Stimulated activated CD4-positive, alpha-beta T cell treated with anti-CD3 and anti-CD28 coated beads, Interleukin-2, amount 100 ng/mL, for 48 hours (primary cell): ENCODE results near the gene CLDN22.
"Not testable (repeated sequence)": the region's sequence is repeated elsewhere in the genome, so short reads cannot be mapped to it uniquely, and the experiment has no call there.

ENCODE experiments used
- DNase-seq, 2 donors: peaks; one replicate each; pipeline ENCODE4 v3.0.0-alpha.2; 2020

The CLDN22 gene

GRCh38 chr4:183347146-183347545, 27.1 kb upstream of the CLDN22 start:
- DNase-seq: no peak

DNA sequence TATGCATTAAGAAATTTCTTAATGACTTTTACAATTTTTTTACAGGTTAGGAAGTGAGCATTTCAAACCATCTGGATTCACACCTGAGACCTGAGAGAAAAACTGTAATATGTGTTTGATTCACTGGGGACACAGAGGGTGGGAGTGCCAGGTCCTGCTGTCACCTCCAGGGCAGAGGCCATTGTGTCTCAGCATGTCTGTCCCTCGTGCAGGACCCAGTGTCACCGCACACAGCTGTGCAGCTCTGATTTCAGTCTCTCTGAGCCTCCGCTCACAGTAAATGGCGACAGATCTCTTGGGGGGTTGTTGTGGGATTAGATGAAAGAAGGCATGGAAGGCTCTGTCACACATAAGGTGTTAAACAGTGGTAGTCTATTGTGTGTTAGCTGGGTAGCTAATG, 25.2 kb upstream of the CLDN22 start:
- DNase-seq: no peak

GRCh38 chr4:183344523-183345255, 24.6 kb upstream of the CLDN22 start:
- DNase-seq: no peak

DNA sequence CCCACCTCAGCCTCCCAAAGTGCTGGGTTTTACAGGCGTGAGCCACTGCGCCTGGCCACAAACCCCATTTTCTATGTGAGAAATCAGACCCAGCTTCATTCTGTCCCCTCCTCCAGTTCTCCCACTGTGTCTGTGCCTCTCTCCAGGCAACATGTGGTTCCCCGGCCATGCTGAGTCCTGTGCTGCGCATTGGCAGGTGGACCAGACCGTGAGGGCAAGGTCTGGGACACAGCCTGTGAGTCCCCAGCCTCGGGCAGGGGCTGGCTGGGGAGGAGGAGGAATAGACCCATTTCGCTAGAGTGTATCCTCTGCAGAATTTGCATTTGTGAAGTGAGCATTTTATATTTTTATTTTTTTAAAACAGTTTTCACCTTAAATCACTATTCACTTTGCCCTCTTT, 23.7 kb upstream of the CLDN22 start:
- no peak for DNase-seq

DNA sequence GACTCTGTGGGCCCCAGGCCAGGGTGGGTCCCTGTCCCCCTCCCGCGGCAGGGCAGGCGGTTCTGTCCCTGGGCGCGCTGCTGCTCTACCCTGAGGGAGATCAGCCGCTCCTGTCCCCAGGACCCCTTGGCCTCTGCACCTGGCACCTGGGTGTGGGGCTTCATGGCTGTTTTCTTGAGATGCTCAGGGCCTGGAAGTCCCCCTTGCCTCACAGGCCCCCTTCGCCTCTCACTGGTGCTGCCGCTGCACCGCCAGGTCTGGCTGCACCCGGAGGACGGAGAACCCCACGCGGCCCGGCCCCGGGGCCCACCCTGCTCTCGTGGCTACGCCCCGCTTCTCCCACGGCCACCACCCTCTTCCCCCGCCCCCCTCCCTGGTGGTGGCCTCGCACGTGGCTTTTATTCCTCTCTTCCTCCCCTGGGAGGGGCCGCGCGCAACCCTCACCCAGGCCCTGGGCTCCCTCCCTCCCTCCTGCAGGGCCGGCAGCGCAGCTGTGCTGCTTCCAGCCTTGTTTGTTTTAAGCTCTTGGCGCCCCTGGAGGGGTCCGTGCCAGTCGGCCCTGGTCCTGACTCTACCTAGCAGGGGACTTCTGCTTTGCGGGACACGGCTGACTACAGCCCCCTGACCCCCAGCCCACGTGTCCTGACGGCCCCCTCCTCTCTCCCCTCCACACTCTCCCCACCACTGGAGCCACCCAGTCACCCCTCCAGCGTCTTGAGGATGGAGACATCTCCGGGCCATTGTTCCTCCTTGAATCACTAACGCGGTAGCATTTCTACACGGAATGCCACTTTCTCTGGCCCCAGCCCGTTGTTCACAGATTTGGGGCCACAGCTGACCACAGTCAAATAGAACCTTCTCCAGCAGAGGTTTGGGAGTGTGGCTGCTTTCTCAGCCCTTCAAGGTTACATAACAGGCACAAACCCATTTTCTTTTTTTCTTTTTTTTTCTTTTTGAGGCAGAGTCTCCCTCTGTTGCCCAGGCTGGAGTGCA, 22.8 kb upstream of the CLDN22 start:
- DNase-seq: no peak

GRCh38 chr4:183337833-183338232, 17.8 kb upstream of the CLDN22 start:
- no peak for DNase-seq

DNA sequence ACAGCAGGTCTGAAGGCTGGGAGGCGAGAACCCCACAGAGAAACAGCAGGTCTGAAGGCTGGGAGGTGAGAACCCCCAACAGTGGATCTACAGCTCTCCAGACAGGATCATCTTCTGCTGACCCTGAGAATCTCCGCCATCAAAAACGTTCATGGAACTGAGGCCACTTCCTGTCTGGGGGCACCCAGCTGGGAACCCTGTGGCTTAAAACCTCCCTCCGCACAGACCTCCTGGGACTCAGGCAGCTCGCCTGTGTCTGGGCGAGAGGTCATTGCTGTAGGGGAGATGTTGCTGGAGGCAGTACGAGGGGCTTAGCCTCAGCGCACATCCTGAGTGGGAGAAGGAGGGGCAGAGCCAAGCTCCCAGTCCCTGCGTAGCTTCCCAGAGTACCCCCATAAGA, 17.3 kb upstream of the CLDN22 start:
- no peak for DNase-seq

GRCh38 chr4:183335369-183335940, 15.4 kb upstream of the CLDN22 start:
- DNase-seq: no peak

DNA sequence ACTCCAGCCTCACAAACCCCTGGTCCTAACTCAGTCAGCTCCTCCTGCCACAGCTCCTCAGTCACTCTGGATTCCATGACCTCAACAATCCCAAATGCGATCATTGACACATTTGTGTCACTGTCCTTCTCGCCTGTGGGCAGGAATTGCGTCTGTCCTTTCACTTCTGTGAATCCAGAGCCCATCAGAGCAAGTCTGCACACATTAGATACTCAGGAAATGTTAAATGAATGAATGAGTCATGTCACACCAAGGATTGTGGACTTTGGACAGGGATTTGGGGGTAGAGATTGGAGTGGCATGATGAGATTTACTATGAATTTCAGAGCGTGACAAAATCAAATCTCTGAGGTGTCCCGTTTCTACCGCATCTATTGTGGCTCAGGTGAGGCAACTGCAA, 13.9 kb upstream of the CLDN22 start:
- DNase-seq: no peak

- no peak for DNase-seq
Measured at GRCh38 chr4:183333202-183333601, 13.1 kb upstream of the CLDN22 start.

GRCh38 chr4:183332447-183332846, 12.4 kb upstream of the CLDN22 start:
- no peak for DNase-seq

DNA sequence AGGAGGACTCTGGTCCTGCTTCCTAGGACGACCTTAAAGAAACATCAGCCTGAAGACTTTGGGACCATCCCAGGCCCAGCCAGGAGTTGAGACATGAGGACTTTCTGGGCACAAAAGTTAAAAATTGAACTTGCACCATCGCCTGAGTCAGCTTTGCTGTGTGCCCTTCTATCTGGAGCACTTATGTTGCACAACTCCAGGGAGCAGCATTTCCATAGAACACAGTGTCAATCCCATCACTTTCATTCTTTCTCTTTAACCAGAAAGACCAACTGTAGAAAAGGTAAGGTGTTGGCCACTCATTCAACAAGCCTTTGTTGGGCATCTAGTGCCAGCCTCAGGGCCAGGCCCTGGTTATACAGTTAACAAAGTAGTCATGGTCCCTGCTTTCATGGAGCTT, 10.8 kb upstream of the CLDN22 start:
- DNase-seq: no peak

DNA sequence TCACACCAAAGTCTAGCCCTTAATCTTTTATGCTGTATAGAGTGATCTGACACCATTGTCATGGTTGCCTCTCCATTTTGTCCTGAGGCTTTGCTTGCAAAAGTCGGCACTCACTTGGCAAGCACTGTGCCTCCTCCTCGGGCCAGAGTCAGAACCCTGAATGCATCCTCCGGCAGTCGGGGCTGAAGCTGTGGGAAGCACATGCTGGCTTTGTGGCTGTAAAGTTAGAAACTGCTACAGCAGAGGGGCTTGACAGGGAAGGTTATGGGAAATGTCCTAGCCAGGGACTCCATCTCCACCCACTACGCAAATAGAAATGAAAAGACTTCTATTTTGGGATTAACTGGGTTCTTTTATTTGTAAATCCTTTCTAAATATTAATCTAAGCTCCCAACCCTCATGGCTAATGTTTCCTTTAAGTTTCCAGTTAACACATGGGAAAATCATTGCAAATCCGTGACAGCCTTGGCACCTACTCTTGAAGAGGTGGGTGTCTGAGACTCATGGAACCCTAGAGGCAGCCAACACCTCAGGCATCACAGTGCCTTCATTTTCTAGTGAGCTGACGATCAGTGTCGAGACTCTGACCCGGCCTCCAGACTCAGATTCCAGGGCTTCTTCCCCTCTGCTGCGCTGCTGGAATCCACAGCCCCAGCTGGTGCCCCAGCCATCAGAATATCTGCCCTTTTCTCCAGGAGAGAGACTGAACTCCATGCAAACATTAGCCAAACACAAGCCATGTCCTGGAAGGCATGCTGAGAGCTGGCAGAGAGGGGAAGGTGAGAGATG, 10.1 kb upstream of the CLDN22 start:
- no peak for DNase-seq

DNA sequence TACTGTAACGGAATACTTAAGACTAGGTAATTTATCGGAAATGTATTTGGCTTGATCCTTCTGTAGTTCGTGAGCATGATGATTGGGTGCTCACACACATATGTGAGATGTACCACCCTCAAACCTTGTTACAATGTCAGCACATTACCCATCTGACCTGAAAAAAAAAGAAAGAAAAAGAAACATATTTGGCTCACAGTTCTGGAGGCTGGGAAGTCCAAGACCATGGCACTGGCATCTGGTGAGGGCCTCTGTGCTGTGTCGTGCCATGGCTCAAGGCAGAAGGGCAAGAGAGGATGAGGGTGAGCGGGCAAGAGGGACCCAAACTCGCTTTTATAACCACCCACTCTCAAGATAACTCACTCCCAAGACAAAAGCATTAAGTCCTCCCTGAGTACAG, 9.2 kb upstream of the CLDN22 start:
- DNase-seq: no peak

DNA sequence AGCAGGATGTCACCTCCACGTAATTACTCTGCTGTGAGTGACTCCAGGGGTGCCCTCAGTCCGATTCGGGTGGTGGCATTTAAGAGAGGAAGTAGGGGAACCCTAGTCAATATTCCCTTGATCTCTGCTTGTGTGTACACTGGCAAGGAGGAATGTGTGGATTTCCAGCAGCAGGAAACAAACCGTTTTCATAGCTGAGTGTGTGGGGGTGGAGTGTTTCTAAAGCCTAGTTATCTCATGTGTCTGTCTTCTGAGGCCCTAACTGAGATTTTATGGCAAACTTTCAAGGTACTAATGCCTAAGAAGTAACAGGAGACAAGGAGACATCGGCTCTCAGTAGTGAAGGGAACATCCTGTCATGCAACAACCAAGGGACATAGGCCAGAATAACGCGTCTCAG, 8.8 kb upstream of the CLDN22 start:
- no peak for DNase-seq

GRCh38 chr4:183327827-183328226, 7.8 kb upstream of the CLDN22 start:
- DNase-seq: no peak

GRCh38 chr4:183326853-183327252, 6.8 kb upstream of the CLDN22 start:
- DNase-seq: no peak

- DNase-seq: not testable (repeated sequence)
Measured at GRCh38 chr4:183326387-183326786, 6.3 kb upstream of the CLDN22 start.

DNA sequence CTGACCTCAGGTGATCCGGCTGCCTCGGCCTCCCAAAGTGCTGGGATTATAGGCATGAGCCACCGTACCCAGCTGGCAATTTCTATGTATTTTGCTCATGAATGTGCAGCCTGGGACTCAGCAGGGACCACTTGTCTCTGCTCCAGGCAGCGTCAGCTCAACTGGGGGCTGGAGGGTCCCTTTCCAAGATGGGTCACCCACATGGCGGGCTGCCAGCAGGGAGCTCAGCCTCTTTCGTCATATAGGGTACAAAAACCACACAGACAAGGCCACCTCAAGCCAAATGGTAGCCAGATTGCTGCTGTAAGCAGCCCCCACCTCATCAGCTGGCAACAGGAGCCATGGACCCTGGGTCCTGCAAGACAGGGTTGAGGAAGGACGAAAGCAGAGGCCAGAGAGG, 4.5 kb upstream of the CLDN22 start:
- no peak for DNase-seq

- not testable (repeated sequence) for DNase-seq
Measured at GRCh38 chr4:183324056-183324455, 4.0 kb upstream of the CLDN22 start.

DNA sequence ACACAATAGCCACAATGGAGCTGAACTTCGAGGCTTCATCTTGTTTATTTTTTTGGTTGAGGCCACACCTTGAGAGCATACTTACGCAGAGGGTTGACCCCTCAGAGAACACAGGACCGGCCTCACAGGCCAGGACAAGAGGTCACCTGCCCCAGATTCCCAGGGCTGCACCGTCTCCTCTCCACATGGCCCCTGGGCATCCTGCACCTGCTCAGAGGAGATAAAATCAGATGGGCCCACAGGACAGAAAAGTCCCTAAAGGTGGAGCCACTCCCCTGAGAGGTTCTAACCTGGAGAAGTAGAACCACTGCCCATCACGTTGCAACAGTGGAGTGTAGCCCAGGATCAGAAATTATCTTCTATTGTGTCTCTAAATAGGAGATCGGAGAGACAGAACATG, 3.2 kb upstream of the CLDN22 start:
- no peak for DNase-seq

DNA sequence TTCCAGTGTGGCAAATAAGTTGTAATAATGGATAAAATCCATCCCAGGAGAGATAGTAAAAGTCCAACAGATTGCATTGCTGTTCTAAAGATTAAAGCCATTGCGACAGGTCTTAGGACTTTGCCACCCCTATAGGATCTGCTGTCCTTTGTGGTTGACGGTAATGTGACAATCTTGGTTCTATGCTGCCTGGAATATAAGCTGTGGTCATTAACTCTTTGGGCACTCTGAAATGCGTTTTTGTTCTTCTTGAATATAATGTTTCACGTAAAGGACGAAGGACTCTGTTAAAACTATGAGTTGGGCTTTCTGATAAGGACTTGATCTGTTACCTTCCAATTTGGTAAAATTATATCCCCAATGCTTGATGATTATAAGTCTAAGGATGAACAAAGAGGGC, 2.2 kb upstream of the CLDN22 start, which contains the start of gene CLDN24:
Gene CLDN24 (minus strand): TSS at position 101 of the 400 bp plus-strand sequence. CDS start 0 bp downstream, at position 101.
- DNase-seq: no peak

DNA sequence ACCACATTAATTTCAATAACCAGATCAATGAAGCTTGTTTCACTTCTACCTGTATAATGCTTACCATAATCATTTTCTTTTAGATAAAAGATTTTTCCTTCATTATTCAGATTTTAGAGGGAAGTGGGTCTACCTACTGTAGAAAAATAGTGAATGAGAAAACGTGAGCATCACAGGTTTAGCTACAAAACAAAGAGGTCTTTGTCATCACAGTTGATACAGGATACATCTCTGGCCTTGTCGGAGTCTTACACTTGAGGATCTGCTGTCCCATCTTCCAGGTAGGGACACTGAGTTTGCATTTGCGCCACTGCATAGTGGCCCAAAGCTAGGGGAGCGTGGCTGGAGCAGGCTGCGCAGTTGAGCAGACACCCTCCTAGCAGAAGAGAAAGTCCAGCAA, 1.4 kb upstream of the CLDN22 start:
- no peak for DNase-seq
